ENCODE results near the gene G0S2. TPM values are rescaled to one million over a fixed set of nuclear protein-coding genes. Genes with fewer than 3 reads are reported as not detected.

G0S2 gene
- total and polyA plus RNA-seq, 4 donors, result 9.6 to 347 (median 166) TPM

- TF ChIP-seq FOXA2 (IDR thresholded peaks at IDR 0.05) (no peak), EGR1 (IDR thresholded peaks at IDR 0.05; ENCODE audit: low read depth in 2 of 2) (no peak), HNF4A (conservative IDR thresholded peaks at IDR 0.05) (peak in 1 of 2 donors; percentile 2), FOXA1 (IDR thresholded peaks at IDR 0.05) (no peak), RAD21 (IDR thresholded peaks at IDR 0.05) (no peak)
- peak overlapping the region; percentile 28 to 52 for H3K27ac ChIP-seq (ENCODE audit: low read depth in 1 of 2, low read length in 2 of 2)
- no peaks in the 10 kb centered on the region for H3K27me3 ChIP-seq (ENCODE audit: control insufficient read depth in 4 of 4, insufficient read depth in 4 of 4, low read length in 3 of 4)
- no peaks in the 10 kb centered on the region for H3K36me3 ChIP-seq (ENCODE audit: control insufficient read depth in 4 of 4, insufficient read depth in 3 of 4, low read depth in 1 of 4, low read length in 3 of 4)
- H3K9me3 ChIP-seq (ENCODE audit: control insufficient read depth in 4 of 4, low read length in 3 of 4), result no peaks in the 10 kb centered on the region
- DNase-seq (ENCODE audit: low spot score), result no peak
- peaks cover 36 to 73% (median 69%) of the 10 kb centered on the region in 4 donors for H3K4me1 ChIP-seq (ENCODE audit: control insufficient read depth in 4 of 4, insufficient read depth in 4 of 4, low read length in 3 of 4)
- no peak overlapping the region for H3K9ac ChIP-seq (ENCODE audit: low read depth in 1 of 2, low read length in 2 of 2)
- 66% methylated on average over 5 of the region's 5 CpGs for WGBS
- no peak overlapping the region for H3K4me3 ChIP-seq (ENCODE audit: low read depth in 1 of 3, low read length in 3 of 3)
These were observed 17.3 kb upstream of the G0S2 start for GRCh38 chr1:209657918-209658317.

GRCh38 chr1:209659909-209660308 lies 15.3 kb upstream of the G0S2 start:
- Histone ChIP-seq H3K9ac (ENCODE audit: low read depth in 1 of 2, low read length in 2 of 2) (no peak overlapping the region), H3K27me3 (ENCODE audit: control insufficient read depth in 4 of 4, insufficient read depth in 4 of 4, low read length in 3 of 4) (no peaks in the 10 kb centered on the region), H3K4me1 (ENCODE audit: control insufficient read depth in 4 of 4, insufficient read depth in 4 of 4, low read length in 3 of 4) (peaks cover 33 to 73% (median 65%) of the 10 kb centered on the region in 4 donors), H3K4me3 (ENCODE audit: low read depth in 1 of 3, low read length in 3 of 3) (no peak overlapping the region), H3K36me3 (ENCODE audit: control insufficient read depth in 4 of 4, insufficient read depth in 3 of 4, low read depth in 1 of 4, low read length in 3 of 4) (no peaks in the 10 kb centered on the region), H3K9me3 (ENCODE audit: control insufficient read depth in 4 of 4, low read length in 3 of 4) (no peaks in the 10 kb centered on the region), H3K27ac (ENCODE audit: low read depth in 1 of 2, low read length in 2 of 2) (no peak overlapping the region)
- WGBS, result 62% methylated on average over 5 of the region's 5 CpGs
- no peak for DNase-seq (ENCODE audit: low spot score)
- TF ChIP-seq, protein P1, sequence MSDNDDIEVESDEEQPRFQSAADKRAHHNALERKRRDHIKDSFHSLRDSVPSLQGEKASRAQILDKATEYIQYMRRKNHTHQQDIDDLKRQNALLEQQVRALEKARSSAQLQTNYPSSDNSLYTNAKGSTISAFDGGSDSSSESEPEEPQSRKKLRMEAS (IDR thresholded peaks at IDR 0.05), result peak; percentile 52
- TF ChIP-seq SP1 (IDR thresholded peaks at IDR 0.05), result no peak

- peaks cover 28 to 66% (median 59%) of the 10 kb centered on the region in 4 donors for H3K4me1 ChIP-seq (ENCODE audit: control insufficient read depth in 4 of 4, insufficient read depth in 4 of 4, low read length in 3 of 4)
- no peaks in the 10 kb centered on the region for H3K36me3 ChIP-seq (ENCODE audit: control insufficient read depth in 4 of 4, insufficient read depth in 3 of 4, low read depth in 1 of 4, low read length in 3 of 4)
- no peaks in the 10 kb centered on the region for H3K9me3 ChIP-seq (ENCODE audit: control insufficient read depth in 4 of 4, low read length in 3 of 4)
- no peak for DNase-seq (ENCODE audit: low spot score)
- H3K27ac ChIP-seq (ENCODE audit: low read depth in 1 of 2, low read length in 2 of 2), result no peak overlapping the region
- 90% methylated on average over 1 of the region's 1 CpG for WGBS
- H3K27me3 ChIP-seq (ENCODE audit: control insufficient read depth in 4 of 4, insufficient read depth in 4 of 4, low read length in 3 of 4), result no peaks in the 10 kb centered on the region
- TF ChIP-seq NR2F2 (IDR thresholded peaks at IDR 0.05) (no peak), JUND (IDR thresholded peaks at IDR 0.05) (no peak)
- H3K4me3 ChIP-seq (ENCODE audit: low read depth in 1 of 3, low read length in 3 of 3), result no peak overlapping the region
- H3K9ac ChIP-seq (ENCODE audit: low read depth in 1 of 2, low read length in 2 of 2), result no peak overlapping the region
These were observed 14.1 kb upstream of the G0S2 start for GRCh38 chr1:209661071-209661470.

- Histone ChIP-seq H3K4me3 (ENCODE audit: low read depth in 1 of 3, low read length in 3 of 3) (no peak overlapping the region), H3K4me1 (ENCODE audit: control insufficient read depth in 4 of 4, insufficient read depth in 4 of 4, low read length in 3 of 4) (peaks cover 19 to 61% (median 51%) of the 10 kb centered on the region in 4 donors), H3K27ac (ENCODE audit: low read depth in 1 of 2, low read length in 2 of 2) (peak overlapping the region; percentile 50 to 74), H3K9me3 (ENCODE audit: control insufficient read depth in 4 of 4, low read length in 3 of 4) (no peaks in the 10 kb centered on the region), H3K27me3 (ENCODE audit: control insufficient read depth in 4 of 4, insufficient read depth in 4 of 4, low read length in 3 of 4) (no peaks in the 10 kb centered on the region), H3K9ac (ENCODE audit: low read depth in 1 of 2, low read length in 2 of 2) (no peak overlapping the region), H3K36me3 (ENCODE audit: control insufficient read depth in 4 of 4, insufficient read depth in 3 of 4, low read depth in 1 of 4, low read length in 3 of 4) (no peaks in the 10 kb centered on the region)
- DNase-seq (ENCODE audit: low spot score), result no peak
- 27% methylated on average over 3 of the region's 3 CpGs for WGBS
- TF ChIP-seq YY1 (IDR thresholded peaks at IDR 0.05) (peak; percentile 90), RAD21 (IDR thresholded peaks at IDR 0.05) (peak; percentile 40 to 48), HNF4A (conservative IDR thresholded peaks at IDR 0.05) (peak; percentile 100), FOXA1 (IDR thresholded peaks at IDR 0.05) (peak; percentile 72), HNF4G (IDR thresholded peaks at IDR 0.05) (peak; percentile 100), FOXA2 (IDR thresholded peaks at IDR 0.05) (peak; percentile 63), CTCF (IDR thresholded peaks at IDR 0.05; ENCODE audit: low read depth, low read length, missing input control) (no peak), GABPA (IDR thresholded peaks at IDR 0.05 in 1 of 2, conservative IDR thresholded peaks at IDR 0.05 in 1 of 2) (peak in 1 of 2 donors; percentile 65), NR2F2 (IDR thresholded peaks at IDR 0.05) (peak; percentile 96)
- TF ChIP-seq, protein P2, sequence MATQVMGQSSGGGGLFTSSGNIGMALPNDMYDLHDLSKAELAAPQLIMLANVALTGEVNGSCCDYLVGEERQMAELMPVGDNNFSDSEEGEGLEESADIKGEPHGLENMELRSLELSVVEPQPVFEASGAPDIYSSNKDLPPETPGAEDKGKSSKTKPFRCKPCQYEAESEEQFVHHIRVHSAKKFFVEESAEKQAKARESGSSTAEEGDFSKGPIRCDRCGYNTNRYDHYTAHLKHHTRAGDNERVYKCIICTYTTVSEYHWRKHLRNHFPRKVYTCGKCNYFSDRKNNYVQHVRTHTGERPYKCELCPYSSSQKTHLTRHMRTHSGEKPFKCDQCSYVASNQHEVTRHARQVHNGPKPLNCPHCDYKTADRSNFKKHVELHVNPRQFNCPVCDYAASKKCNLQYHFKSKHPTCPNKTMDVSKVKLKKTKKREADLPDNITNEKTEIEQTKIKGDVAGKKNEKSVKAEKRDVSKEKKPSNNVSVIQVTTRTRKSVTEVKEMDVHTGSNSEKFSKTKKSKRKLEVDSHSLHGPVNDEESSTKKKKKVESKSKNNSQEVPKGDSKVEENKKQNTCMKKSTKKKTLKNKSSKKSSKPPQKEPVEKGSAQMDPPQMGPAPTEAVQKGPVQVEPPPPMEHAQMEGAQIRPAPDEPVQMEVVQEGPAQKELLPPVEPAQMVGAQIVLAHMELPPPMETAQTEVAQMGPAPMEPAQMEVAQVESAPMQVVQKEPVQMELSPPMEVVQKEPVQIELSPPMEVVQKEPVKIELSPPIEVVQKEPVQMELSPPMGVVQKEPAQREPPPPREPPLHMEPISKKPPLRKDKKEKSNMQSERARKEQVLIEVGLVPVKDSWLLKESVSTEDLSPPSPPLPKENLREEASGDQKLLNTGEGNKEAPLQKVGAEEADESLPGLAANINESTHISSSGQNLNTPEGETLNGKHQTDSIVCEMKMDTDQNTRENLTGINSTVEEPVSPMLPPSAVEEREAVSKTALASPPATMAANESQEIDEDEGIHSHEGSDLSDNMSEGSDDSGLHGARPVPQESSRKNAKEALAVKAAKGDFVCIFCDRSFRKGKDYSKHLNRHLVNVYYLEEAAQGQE (IDR thresholded peaks at IDR 0.05), result peak; percentile 86
- TF ChIP-seq, protein P1 (IDR thresholded peaks at IDR 0.05), result peak; percentile 97
- TF ChIP-seq, protein P3, sequence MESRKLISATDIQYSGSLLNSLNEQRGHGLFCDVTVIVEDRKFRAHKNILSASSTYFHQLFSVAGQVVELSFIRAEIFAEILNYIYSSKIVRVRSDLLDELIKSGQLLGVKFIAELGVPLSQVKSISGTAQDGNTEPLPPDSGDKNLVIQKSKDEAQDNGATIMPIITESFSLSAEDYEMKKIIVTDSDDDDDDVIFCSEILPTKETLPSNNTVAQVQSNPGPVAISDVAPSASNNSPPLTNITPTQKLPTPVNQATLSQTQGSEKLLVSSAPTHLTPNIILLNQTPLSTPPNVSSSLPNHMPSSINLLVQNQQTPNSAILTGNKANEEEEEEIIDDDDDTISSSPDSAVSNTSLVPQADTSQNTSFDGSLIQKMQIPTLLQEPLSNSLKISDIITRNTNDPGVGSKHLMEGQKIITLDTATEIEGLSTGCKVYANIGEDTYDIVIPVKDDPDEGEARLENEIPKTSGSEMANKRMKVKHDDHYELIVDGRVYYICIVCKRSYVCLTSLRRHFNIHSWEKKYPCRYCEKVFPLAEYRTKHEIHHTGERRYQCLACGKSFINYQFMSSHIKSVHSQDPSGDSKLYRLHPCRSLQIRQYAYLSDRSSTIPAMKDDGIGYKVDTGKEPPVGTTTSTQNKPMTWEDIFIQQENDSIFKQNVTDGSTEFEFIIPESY (IDR thresholded peaks at IDR 0.05), result peak; percentile 90
These were observed 12.3 kb upstream of the G0S2 start for GRCh38 chr1:209662879-209663327.
